ENCODE data around the gene NYAP2.

- TF ChIP-seq CTCF (IDR thresholded peaks at IDR 0.05) (no peak), POLR2A (IDR thresholded peaks at IDR 0.05) (no peak)
Observed at GRCh38 chr2:225512876-225513540, 113.5 kb downstream of the NYAP2 start.

Data from uterus (tissue), 2 donors.